ENCODE data around the gene ZSCAN29. TPM values are rescaled to one million over a fixed set of nuclear protein-coding genes. Genes with fewer than 3 reads are reported as not detected.

ZSCAN29 gene
- total RNA-seq, result 9.2 and 9.7 TPM in 2 replicates

GRCh38 chr15:43370975-43371974 is at the start of gene ZSCAN29, which contains the start of gene TUBGCP4:
TSS of gene ZSCAN29 (minus strand) at chr15:43371043. CDS start at chr15:43369913, 1,130 bp downstream.
TSS of gene TUBGCP4 (plus strand) at chr15:43371101. CDS start at chr15:43371355, 254 bp downstream.

GRCh38 chr15:43329960-43330779 is 40.7 kb downstream of the ZSCAN29 start, which contains the start of gene LCMT2:
TSS of gene LCMT2 (minus strand) at chr15:43330573. CDS start at chr15:43330489, 84 bp downstream.

Other genes starting within 250 kb of the ZSCAN29 start
- 12.2 and 17.7 TPM in 2 replicates for gene TMEM62, start 237.5 kb downstream of the ZSCAN29 start, total RNA-seq
- 47.7 and 57.2 TPM in 2 replicates for gene CCNDBP1, start 185.6 kb downstream of the ZSCAN29 start, total RNA-seq
- not detected in 2 replicates for gene EPB42, start 150.0 kb downstream of the ZSCAN29 start, total RNA-seq
- gene TGM5, start 104.1 kb downstream of the ZSCAN29 start, total RNA-seq, result not detected in 2 replicates
- gene TGM7, start 68.8 kb downstream of the ZSCAN29 start, total RNA-seq, result not detected in 2 replicates
- gene LCMT2, start 40.5 kb downstream of the ZSCAN29 start, total RNA-seq, result 3.7 and 5.5 TPM in 2 replicates
- 13.3 and 15.0 TPM in 2 replicates for gene TUBGCP4, start 58 bp upstream of the ZSCAN29 start, total RNA-seq
- gene TP53BP1, start 122.1 kb upstream of the ZSCAN29 start, total RNA-seq, result 26.2 and 27.8 TPM in 2 replicates
- 16.5 and 18.7 TPM in 2 replicates for gene MAP1A, start 146.6 kb upstream of the ZSCAN29 start, total RNA-seq
- gene PPIP5K1, start 219.2 kb upstream of the ZSCAN29 start, total RNA-seq, result 4.3 and 7.4 TPM in 2 replicates
- not detected in 2 replicates for gene CKMT1B, start 223.0 kb upstream of the ZSCAN29 start, total RNA-seq
- not detected in 2 replicates for gene STRC, start 247.8 kb upstream of the ZSCAN29 start, total RNA-seq

Measured in bronchus fibroblast of lung (primary cell).